Hepatocyte (in vitro differentiated cells): ENCODE data around the gene PXDN. TPM values are rescaled to one million over a fixed set of nuclear protein-coding genes. Genes with fewer than 3 reads are reported as not detected.
"Not testable (repeated sequence)": the region's sequence is repeated elsewhere in the genome, so short reads cannot be mapped to it uniquely, and the experiment has no call there.

ENCODE experiments used
- DNase-seq: peaks from one replicate; pipeline ENCODE4 v3.0.0-alpha.2; 2016; ENCODE audit warnings: low spot score
- H2AFZ ChIP-seq: fragments of 200-600 bp; sonication (generic); 2 replicates; pipeline ENCODE4 v1.6.0; 2016; ENCODE audit warnings: antibody characterized with exemption, mild to moderate bottlenecking
- H3K27ac ChIP-seq: fragments of 200-600 bp; sonication (generic); 2 replicates; pipeline ENCODE4 v1.5.1; 2016; ENCODE audit warnings: mild to moderate bottlenecking
- H3K27me3 ChIP-seq: fragments of 200-600 bp; sonication (generic); 2 replicates; pipeline ENCODE4 v1.6.1; 2016
- H3K36me3 ChIP-seq: fragments of 200-600 bp; sonication (generic); replicated peaks from 2 replicates; pipeline ENCODE4 v1.5.1; 2016; ENCODE audit warnings: low read depth; ENCODE audit not compliant: insufficient read depth
- H3K4me1 ChIP-seq: fragments of 200-600 bp; sonication (generic); 2 replicates; pipeline ENCODE4 v1.5.1; 2016; ENCODE audit warnings: mild to moderate bottlenecking, moderate library complexity; ENCODE audit not compliant: insufficient read depth
- H3K4me2 ChIP-seq: fragments of 200-600 bp; sonication (generic); 2 replicates; pipeline ENCODE4 v1.6.0; 2016
- H3K4me3 ChIP-seq: fragments of 200-600 bp; sonication (generic); 2 replicates; pipeline ENCODE4 v1.5.1; 2016; ENCODE audit warnings: mild to moderate bottlenecking
- H3K79me2 ChIP-seq: fragments of 200-600 bp; sonication (generic); 2 replicates; pipeline ENCODE4 v1.6.0; 2017; ENCODE audit warnings: mild to moderate bottlenecking
- H3K9me2 ChIP-seq: fragments of 200-600 bp; sonication (generic); replicated peaks from 2 replicates; pipeline ENCODE4 v1.6.0; 2017; ENCODE audit warnings: mild to moderate bottlenecking; ENCODE audit not compliant: insufficient read depth
- H3K9me3 ChIP-seq: fragments of 200-600 bp; sonication (generic); 2 replicates; pipeline ENCODE4 v1.5.1; 2016; ENCODE audit warnings: low read depth, mild to moderate bottlenecking
- H4K20me1 ChIP-seq: fragments of 200-600 bp; sonication (generic); 2 replicates; pipeline ENCODE4 v1.6.0; 2016; ENCODE audit warnings: mild to moderate bottlenecking; ENCODE audit not compliant: insufficient read depth, poor library complexity, severe bottlenecking
- EZH2 ChIP-seq: fragments of 200-600 bp; sonication (generic); IDR thresholded peaks from 2 replicates; pipeline ENCODE4 v1.6.1; 2016; ENCODE audit warnings: antibody characterized with exemption, mild to moderate bottlenecking, borderline replicate concordance
- EZH2phosphoT487 ChIP-seq: fragments of 200-600 bp; sonication (generic); IDR thresholded peaks from one replicate; pipeline ENCODE4 v1.6.1; 2018; ENCODE audit warnings: antibody characterized with exemption, mild to moderate bottlenecking, low read depth, moderate library complexity; ENCODE audit not compliant: unreplicated experiment, severe bottlenecking
- WGBS: methylation state at CpG from one replicate; pipeline ENCODE4 v1.1.6; 2016; ENCODE audit warnings: low lambda C conversion rate; ENCODE audit errors: missing lambda C conversion rate; 5-methylcytosine and 5-hydroxymethylcytosine counted together
- polyA plus RNA-seq: library from polyadenylated mRNA; unstranded; fragments of >200 nt; fragmentation: Nextera tagmentation; extraction: Ambion mirVana; gene quantifications from 2 replicates; pipeline ENCODE4 v1.2.1, GENCODE V29; 2016
- total RNA-seq: library from RNA; depleted of rRNA; stranded (reverse); fragments of >200 nt; gene quantifications from 2 replicates; pipeline ENCODE4 v1.2.3, GENCODE V29; 2014
- TF ChIP-seq, protein P1 (sequence below): fragments of 200-600 bp; sonication (generic); IDR thresholded peaks from 2 replicates; pipeline ENCODE4 v1.5.1; 2016; ENCODE audit warnings: antibody characterized with exemption, mild to moderate bottlenecking; ENCODE audit not compliant: poor library complexity

PXDN gene
- total and polyA plus RNA-seq, 2 experiments from 2014 or later: 107 to 118 TPM

DNA sequence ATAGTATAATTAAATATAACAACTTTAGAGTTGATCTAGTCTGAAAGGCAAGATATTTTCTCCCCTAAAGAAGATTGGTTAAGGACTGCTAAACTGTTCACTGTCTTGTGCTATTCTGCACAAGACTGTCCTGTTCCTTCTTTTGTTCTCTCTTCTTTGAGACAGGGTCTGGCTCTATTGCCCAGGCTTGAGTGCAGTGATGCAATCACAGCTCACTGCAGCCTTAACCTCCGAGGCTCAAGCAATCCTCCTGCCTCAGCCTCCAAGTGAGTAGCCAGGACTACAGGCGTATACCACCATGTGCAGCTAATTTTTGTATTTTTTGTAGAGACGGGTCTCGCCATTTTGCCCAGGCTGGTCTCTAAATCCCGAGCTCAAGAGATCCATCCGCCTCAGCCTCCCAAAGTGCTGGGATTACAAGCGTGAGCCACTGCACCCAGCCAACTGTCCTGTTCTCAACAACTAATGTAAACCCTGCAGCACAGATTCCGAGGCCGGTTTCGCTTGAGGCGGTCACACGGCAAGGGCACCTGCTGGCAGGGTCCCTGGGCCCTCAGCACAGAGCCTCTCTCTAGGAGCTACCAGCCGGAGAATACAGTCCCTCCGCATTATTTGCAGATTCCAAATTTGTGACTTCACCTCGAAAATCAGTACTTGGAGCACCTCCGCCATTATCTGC, 16.4 kb downstream of the PXDN start:
- Histone ChIP-seq H3K79me2 (peaks cover 69% of the 10 kb centered on the region), H3K4me2 (peak overlapping the region; percentile 65), H4K20me1 (peaks cover 36% of the 10 kb centered on the region), H3K36me3 (no peaks in the 10 kb centered on the region), H3K27me3 (no peaks in the 10 kb centered on the region), H3K9me2 (no peaks in the 10 kb centered on the region), H3K27ac (peak overlapping the region; percentile 78), H3K4me1 (peaks cover 45% of the 10 kb centered on the region), H3K4me3 (no peak overlapping the region), H3K9me3 (no peaks in the 10 kb centered on the region), H2AFZ (no peak overlapping the region)
- TF ChIP-seq, protein P1, sequence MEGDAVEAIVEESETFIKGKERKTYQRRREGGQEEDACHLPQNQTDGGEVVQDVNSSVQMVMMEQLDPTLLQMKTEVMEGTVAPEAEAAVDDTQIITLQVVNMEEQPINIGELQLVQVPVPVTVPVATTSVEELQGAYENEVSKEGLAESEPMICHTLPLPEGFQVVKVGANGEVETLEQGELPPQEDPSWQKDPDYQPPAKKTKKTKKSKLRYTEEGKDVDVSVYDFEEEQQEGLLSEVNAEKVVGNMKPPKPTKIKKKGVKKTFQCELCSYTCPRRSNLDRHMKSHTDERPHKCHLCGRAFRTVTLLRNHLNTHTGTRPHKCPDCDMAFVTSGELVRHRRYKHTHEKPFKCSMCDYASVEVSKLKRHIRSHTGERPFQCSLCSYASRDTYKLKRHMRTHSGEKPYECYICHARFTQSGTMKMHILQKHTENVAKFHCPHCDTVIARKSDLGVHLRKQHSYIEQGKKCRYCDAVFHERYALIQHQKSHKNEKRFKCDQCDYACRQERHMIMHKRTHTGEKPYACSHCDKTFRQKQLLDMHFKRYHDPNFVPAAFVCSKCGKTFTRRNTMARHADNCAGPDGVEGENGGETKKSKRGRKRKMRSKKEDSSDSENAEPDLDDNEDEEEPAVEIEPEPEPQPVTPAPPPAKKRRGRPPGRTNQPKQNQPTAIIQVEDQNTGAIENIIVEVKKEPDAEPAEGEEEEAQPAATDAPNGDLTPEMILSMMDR: no peak
- TF ChIP-seq EZH2 (no peak), EZH2phosphoT487 (no peak)
- DNase-seq: no peak
- 92% methylated on average over 16 of the region's 16 CpGs for WGBS

DNA sequence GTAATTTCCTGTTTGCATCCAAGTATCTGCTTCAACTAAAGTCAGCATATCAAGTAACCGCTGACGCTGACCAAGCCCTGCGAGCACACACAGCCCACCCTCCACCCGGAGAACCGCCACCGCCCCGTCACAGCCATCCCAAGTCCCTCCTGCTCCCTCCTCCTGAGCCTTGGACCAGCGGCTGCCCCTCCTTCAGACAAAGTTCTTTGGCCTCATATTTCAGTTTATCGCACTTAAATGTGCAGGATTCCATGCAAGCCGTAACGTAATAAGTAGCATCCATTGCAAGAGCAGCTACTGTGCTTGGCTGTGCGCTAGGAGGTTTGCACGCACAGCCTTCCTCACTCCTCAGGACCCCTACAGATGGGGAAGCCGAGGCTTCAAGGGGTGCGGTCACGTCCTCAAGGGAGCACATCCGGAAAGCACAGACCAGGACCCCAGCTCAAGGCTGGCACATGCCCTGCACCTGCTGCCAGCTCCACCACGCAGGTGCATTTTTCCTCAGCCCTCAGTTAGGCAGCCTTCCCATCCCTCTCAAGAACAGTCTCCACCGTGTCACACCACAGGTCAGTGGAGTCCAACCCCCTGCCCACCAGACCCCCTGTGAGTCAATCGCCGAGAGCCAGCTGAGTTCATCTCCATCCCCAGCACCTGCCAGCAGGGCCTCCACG, 17.1 kb downstream of the PXDN start:
- Histone ChIP-seq H3K4me1 (peaks cover 39% of the 10 kb centered on the region), H3K79me2 (peaks cover 69% of the 10 kb centered on the region), H3K9me3 (no peaks in the 10 kb centered on the region), H3K27me3 (no peaks in the 10 kb centered on the region), H3K27ac (no peak overlapping the region), H2AFZ (no peak overlapping the region), H3K4me3 (no peak overlapping the region), H3K9me2 (no peaks in the 10 kb centered on the region), H3K4me2 (peak overlapping the region; percentile 44), H3K36me3 (no peaks in the 10 kb centered on the region), H4K20me1 (peaks cover 43% of the 10 kb centered on the region)
- TF ChIP-seq, protein P1: no peak
- TF ChIP-seq EZH2phosphoT487 (no peak), EZH2 (no peak)
- no peak for DNase-seq
- WGBS: 83% methylated on average over 19 of the region's 22 CpGs

DNA sequence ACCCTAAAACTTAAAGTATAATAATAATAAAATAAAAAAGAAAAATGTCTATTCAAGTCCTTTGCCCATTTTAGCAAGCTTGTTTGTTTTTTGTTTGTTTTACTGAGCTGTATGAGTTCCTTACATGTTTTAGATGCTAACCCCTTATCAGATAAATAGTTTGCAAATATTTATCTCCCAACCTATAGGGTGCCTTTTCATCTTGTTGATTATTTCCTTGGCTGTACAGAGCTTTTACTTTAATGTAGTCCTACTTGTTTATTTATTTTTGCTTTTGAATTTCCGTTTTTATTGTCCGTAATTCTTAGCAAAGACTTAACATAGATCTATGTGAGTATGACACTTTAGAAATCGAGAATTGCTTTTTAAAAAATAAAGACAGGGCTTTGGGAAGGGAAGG, 17.8 kb downstream of the PXDN start:
- Histone ChIP-seq H4K20me1 (peaks cover 44% of the 10 kb centered on the region), H3K36me3 (no peaks in the 10 kb centered on the region), H3K79me2 (peaks cover 74% of the 10 kb centered on the region), H3K9me3 (no peaks in the 10 kb centered on the region), H3K27me3 (no peaks in the 10 kb centered on the region), H3K9me2 (no peaks in the 10 kb centered on the region), H3K27ac (peak overlapping the region; percentile 45), H3K4me2 (peak overlapping the region; percentile 44), H3K4me1 (peaks cover 37% of the 10 kb centered on the region), H3K4me3 (no peak overlapping the region), H2AFZ (no peak overlapping the region)
- TF ChIP-seq, protein P1: no peak
- TF ChIP-seq EZH2 (no peak), EZH2phosphoT487 (no peak)
- WGBS: 77% methylated on average over 3 of the region's 3 CpGs
- no peak for DNase-seq

DNA sequence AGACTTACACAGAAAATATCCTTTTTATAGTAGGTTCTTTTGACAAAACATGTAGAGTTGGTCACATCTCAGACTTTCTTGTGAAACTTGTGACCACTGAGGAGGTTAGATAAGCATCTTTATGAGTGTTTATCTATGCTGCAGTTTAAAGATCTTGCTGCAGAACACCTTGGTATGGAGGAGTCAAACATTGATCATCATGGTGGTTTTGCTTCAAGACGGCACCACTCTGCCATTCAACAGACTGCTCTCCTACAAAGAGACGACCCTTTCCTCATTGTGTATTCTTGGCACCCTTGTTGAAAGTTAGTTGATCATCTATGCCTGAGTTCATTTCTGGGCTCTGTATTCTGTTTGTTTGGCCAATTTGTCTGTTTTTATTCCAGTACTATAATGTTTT, 20.0 kb downstream of the PXDN start:
- H3K9me3 ChIP-seq, DNase-seq, H3K36me3 ChIP-seq, H3K9me2 ChIP-seq, H3K4me3 ChIP-seq, H3K27ac ChIP-seq, H3K27me3 ChIP-seq, H3K4me2 ChIP-seq, H2AFZ ChIP-seq: not testable (repeated sequence)
- H3K4me1 ChIP-seq: peaks cover 23% of the 10 kb centered on the region
- WGBS: 43% methylated on average over 2 of the region's 2 CpGs
- peaks cover 51% of the 10 kb centered on the region for H4K20me1 ChIP-seq
- H3K79me2 ChIP-seq: peaks cover 76% of the 10 kb centered on the region
